ENCODE measurements around the gene BPI.

- no peak for TF ChIP-seq EZH2 (IDR thresholded peaks at IDR 0.05; ENCODE audit: insufficient read depth, poor library complexity, severe bottlenecking)
- TF ChIP-seq EZH2phosphoT487 (IDR thresholded peaks at IDR 0.05; ENCODE audit: insufficient read depth, low read depth): no peak
These were observed 5.1 kb upstream of the BPI start for GRCh38 chr20:38298768-38299288.

Data from GM23248 (cell line).